Peyer's patch (tissue), 4 donors: ENCODE data around the gene CCT3.

Experiments used
- CTCF ChIP-seq, 6 experiments: fragments of 450-650 bp in 4 of 6; fragments of 200-600 bp in 2 of 6; sonication (generic) in 1 of 6; IDR thresholded peaks; one replicate each; pipeline ENCODE4 v1.5.1; 2017 to 2019; ENCODE audit warnings: antibody characterized with exemption in 6 of 6, mild to moderate bottlenecking in 3 of 6, moderate library complexity in 1 of 6
- POLR2A ChIP-seq, 2 donors: fragments of 450-650 bp; IDR thresholded peaks; one replicate each; pipeline ENCODE4 v1.5.1; 2017; ENCODE audit warnings: antibody characterized with exemption in 2 of 2, mild to moderate bottlenecking in 2 of 2, moderate library complexity in 2 of 2

- TF ChIP-seq CTCF (IDR thresholded peaks at IDR 0.05) (no peak), POLR2A (IDR thresholded peaks at IDR 0.05) (no peak)
Measured at GRCh38 chr1:156286061-156286460, 52.0 kb downstream of the CCT3 start.
